Neuronal stem cell (in vitro differentiated cells): ENCODE results near the gene PTPN4.

Experiments used
- DNase-seq: peaks from one replicate; pipeline ENCODE4 v3.0.0-alpha.2; 2013; ENCODE audit warnings: low spot score
- H2AFZ ChIP-seq: one replicate; pipeline ENCODE4 v1.6.1; 2013; ENCODE audit warnings: mild to moderate bottlenecking, low read length, inconsistent platforms
- H2AK5ac ChIP-seq: 2 replicates; pipeline ENCODE4 v1.6.1; 2013; ENCODE audit warnings: low read depth, mild to moderate bottlenecking, inconsistent platforms, low read length, moderate library complexity, mixed read lengths
- H2BK120ac ChIP-seq: 2 replicates; pipeline ENCODE4 v1.6.1; 2013; ENCODE audit warnings: low read depth, mild to moderate bottlenecking, inconsistent platforms, low read length, moderate library complexity, mixed read lengths
- H2BK12ac ChIP-seq: one replicate; pipeline ENCODE4 v1.6.1; 2013; ENCODE audit warnings: low read length, inconsistent platforms
- H2BK15ac ChIP-seq: 2 replicates; pipeline ENCODE4 v1.6.1; 2013; ENCODE audit warnings: mild to moderate bottlenecking, low read length, inconsistent platforms, mixed read lengths
- H2BK5ac ChIP-seq: one replicate; pipeline ENCODE4 v1.6.1; 2013; ENCODE audit warnings: inconsistent platforms, mild to moderate bottlenecking, low read length, moderate library complexity
- H3K14ac ChIP-seq: one replicate; pipeline ENCODE4 v1.6.1; 2013; ENCODE audit warnings: low read length, inconsistent platforms
- H3K18ac ChIP-seq: 2 replicates; pipeline ENCODE4 v1.6.1; 2013; ENCODE audit warnings: low read length, inconsistent platforms
- H3K23ac ChIP-seq: 2 replicates; pipeline ENCODE4 v1.6.1; 2013; ENCODE audit warnings: low read depth, mild to moderate bottlenecking, mixed read lengths, low read length, inconsistent platforms; ENCODE audit not compliant: poor library complexity
- H3K27ac ChIP-seq: replicated peaks from 3 replicates; pipeline ENCODE4 v1.5.1; 2013; ENCODE audit warnings: low read length, inconsistent platforms
- H3K27me3 ChIP-seq, 3 experiments: 2 replicates each; pipeline ENCODE4 v1.6.1; 2013; ENCODE audit warnings: low read length in 3 of 3, mild to moderate bottlenecking in 2 of 3, inconsistent platforms in 1 of 3, low read depth in 1 of 3, mixed read lengths in 1 of 3, moderate library complexity in 1 of 3; ENCODE audit not compliant: control insufficient read depth in 3 of 3, insufficient read depth in 3 of 3
- H3K36me3 ChIP-seq, 2 donors: replicated peaks in 1 of 2; 2 replicates each; pipeline ENCODE4 v1.6.1; 2013; ENCODE audit warnings: low read length in 2 of 2; ENCODE audit not compliant: control insufficient read depth in 2 of 2, insufficient read depth in 2 of 2
- H3K4ac ChIP-seq: 2 replicates; pipeline ENCODE4 v1.6.1; 2013; ENCODE audit warnings: inconsistent platforms, mild to moderate bottlenecking, low read length, moderate library complexity
- H3K4me1 ChIP-seq, 2 donors: 1 replicate in 1 of 2; 2 replicates in 1 of 2; pipeline ENCODE4 v1.6.1; 2013; ENCODE audit warnings: low read length in 2 of 2, low read depth in 1 of 2; ENCODE audit not compliant: control insufficient read depth in 2 of 2, insufficient read depth in 1 of 2
- H3K4me2 ChIP-seq: one replicate; pipeline ENCODE4 v1.6.1; 2013; ENCODE audit warnings: mild to moderate bottlenecking, low read length, inconsistent platforms; ENCODE audit not compliant: insufficient read depth, poor library complexity, severe bottlenecking
- H3K4me3 ChIP-seq, 2 donors: 2 replicates each; pipeline ENCODE4 v1.5.1; 2013; ENCODE audit warnings: low read length in 2 of 2, mild to moderate bottlenecking in 2 of 2, inconsistent platforms in 1 of 2, moderate library complexity in 1 of 2
- H3K79me1 ChIP-seq: one replicate; pipeline ENCODE4 v1.6.1; 2013; ENCODE audit warnings: low read depth, mild to moderate bottlenecking, inconsistent platforms, low read length, moderate library complexity
- H3K9ac ChIP-seq: one replicate; pipeline ENCODE4 v1.6.1; 2013; ENCODE audit warnings: mild to moderate bottlenecking, low read depth, low read length, inconsistent platforms; ENCODE audit not compliant: poor library complexity
- H3K9me3 ChIP-seq, 2 donors: replicated peaks in 1 of 2; 2 replicates each; pipeline versions ENCODE3 to v1.6.1; 2013; ENCODE audit warnings: low read length in 2 of 2, mild to moderate bottlenecking in 2 of 2, inconsistent platforms in 1 of 2, low read depth in 1 of 2, mixed read lengths in 1 of 2, moderate library complexity in 1 of 2; ENCODE audit not compliant: control insufficient read depth in 2 of 2, insufficient read depth in 1 of 2
- H4K8ac ChIP-seq: one replicate; pipeline ENCODE4 v1.6.1; 2013; ENCODE audit warnings: low read depth, mild to moderate bottlenecking, inconsistent platforms, low read length, moderate library complexity
- H4K91ac ChIP-seq: one replicate; pipeline ENCODE4 v1.6.1; 2013; ENCODE audit warnings: low read length, low read depth, mild to moderate bottlenecking, inconsistent platforms; ENCODE audit not compliant: poor library complexity
- WGBS, 2 donors: extraction: QIAGEN DNeasy Blood & Tissue Kit; methylation state at CpG; one replicate each; pipeline ENCODE4 v1.1.7; 2013; ENCODE audit warnings: missing lambda C conversion rate in 2 of 2, mixed read lengths in 1 of 2; ENCODE audit not compliant: insufficient read length in 2 of 2, insufficient replicate concordance in 1 of 2; ENCODE audit errors: extremely low coverage in 2 of 2; 5-methylcytosine and 5-hydroxymethylcytosine counted together

PTPN4 gene

DNA sequence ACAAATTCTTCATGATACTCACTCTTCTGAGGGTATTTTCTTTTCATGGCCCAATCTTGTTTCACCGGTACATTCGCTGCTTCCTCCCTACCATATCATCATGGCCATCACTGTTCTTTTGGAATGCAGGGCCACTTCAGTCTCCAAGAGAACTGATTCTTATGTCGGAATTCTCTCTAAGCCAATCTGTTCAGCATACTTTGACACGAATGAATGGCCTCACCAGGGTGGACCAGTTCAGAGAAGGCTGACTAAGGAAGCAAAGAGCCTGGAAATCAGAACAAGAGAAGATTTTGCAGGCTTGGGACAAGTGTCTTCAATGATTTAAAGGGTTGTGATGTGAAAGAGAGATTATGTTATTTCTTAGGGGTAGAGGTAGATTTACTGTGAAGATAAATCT, 248.1 kb downstream of the PTPN4 start:
- H3K9me3 ChIP-seq, result no peaks in the 10 kb centered on the region
- H3K27me3 ChIP-seq, result no peaks in the 10 kb centered on the region
- H3K23ac ChIP-seq, result no peak overlapping the region
- H2AK5ac ChIP-seq, result no peak overlapping the region
- WGBS, 2 donors, result no CpG with 5 or more reads among the region's 4 CpGs
- H3K79me1 ChIP-seq, result no peaks in the 10 kb centered on the region
- DNase-seq, result no peak
- no peak overlapping the region for H2BK5ac ChIP-seq
- no peak overlapping the region for H2BK15ac ChIP-seq
- H3K4me3 ChIP-seq, result no peak overlapping the region
- H3K18ac ChIP-seq, result no peak overlapping the region
- H3K27ac ChIP-seq, result no peak overlapping the region
- H3K4ac ChIP-seq, result no peak overlapping the region
- no peaks in the 10 kb centered on the region for H3K36me3 ChIP-seq
- no peak overlapping the region for H3K4me2 ChIP-seq
- H3K9ac ChIP-seq, result no peak overlapping the region
- no peak overlapping the region for H2BK120ac ChIP-seq
- no peak overlapping the region for H2AFZ ChIP-seq
- H4K8ac ChIP-seq, result no peak overlapping the region
- no peak overlapping the region for H2BK12ac ChIP-seq
- H3K4me1 ChIP-seq, result peaks cover 0 to 1% of the 10 kb centered on the region in 2 donors
- no peak overlapping the region for H3K14ac ChIP-seq
- no peak overlapping the region for H4K91ac ChIP-seq

DNA sequence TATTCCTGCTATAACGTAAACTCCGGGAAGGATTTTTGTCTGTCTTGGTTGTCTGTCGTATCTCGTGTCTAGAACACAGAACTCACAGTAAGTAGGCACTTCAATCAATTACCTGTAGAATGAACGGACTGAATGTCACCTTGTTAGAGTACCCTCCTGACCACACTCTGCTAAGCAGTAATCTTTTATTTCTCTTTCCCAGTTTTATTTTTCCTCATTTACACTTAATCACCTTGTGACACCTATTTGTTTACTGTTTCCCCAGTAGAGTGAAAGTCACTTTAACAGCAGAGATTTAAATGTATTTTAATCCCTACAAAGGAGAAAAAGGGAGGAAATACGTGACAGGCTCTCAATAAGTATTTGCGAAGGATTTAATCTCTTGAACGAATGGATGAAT, 252.6 kb downstream of the PTPN4 start:
- Histone ChIP-seq H3K14ac (no peak overlapping the region), H2AFZ (peak overlapping the region; percentile 97), H3K4me2 (peak overlapping the region; percentile 14), H3K4me3 (peak overlapping the region in 1 of 2 donors; percentile 33), H3K9ac (no peak overlapping the region), H3K27me3 (no peaks in the 10 kb centered on the region), H3K27ac (no peak overlapping the region), H4K91ac (no peak overlapping the region), H3K4me1 (peaks cover 5% of the 10 kb centered on the region in 2 donors), H3K4ac (no peak overlapping the region), H3K79me1 (no peaks in the 10 kb centered on the region), H3K36me3 (no peaks in the 10 kb centered on the region), H3K9me3 (peaks cover 0 to 6% of the 10 kb centered on the region in 2 donors), H3K23ac (no peak overlapping the region), H2BK15ac (no peak overlapping the region), H2BK12ac (no peak overlapping the region), H2BK120ac (no peak overlapping the region), H2BK5ac (no peak overlapping the region), H2AK5ac (no peak overlapping the region), H4K8ac (no peak overlapping the region), H3K18ac (no peak overlapping the region)
- WGBS, 2 donors, result no CpG with 5 or more reads among the region's 8 CpGs
- DNase-seq, result no peak

GRCh38 chr2:120012771-120013596, 253.3 kb downstream of the PTPN4 start, which contains the start of gene EPB41L5:
Gene EPB41L5, plus strand, starts transcription at chr2:120013077. Its CDS starts 6,008 bp downstream, at chr2:120019085.
- no peak within 1 kb of the TSS for H4K8ac ChIP-seq
- peak within 1 kb of the TSS; percentile 82 for H3K14ac ChIP-seq
- peaks cover 5% of the 10 kb centered on the region in 2 donors for H3K4me1 ChIP-seq
- peak within 1 kb of the TSS; percentile 47 for H3K4me2 ChIP-seq
- no CpG with 5 or more reads among the region's 104 CpGs for WGBS, 2 donors
- peak within 1 kb of the TSS; percentile 82 for H3K23ac ChIP-seq
- peak within 1 kb of the TSS; percentile 92 to 100 for H3K4me3 ChIP-seq
- peak within 1 kb of the TSS; percentile 97 for H2AFZ ChIP-seq
- no peak within 1 kb of the TSS for H4K91ac ChIP-seq
- peaks cover 2% of the 10 kb centered on the region for H3K79me1 ChIP-seq
- no peak within 1 kb of the TSS for H2AK5ac ChIP-seq
- no peaks in the 10 kb centered on the region for H3K27me3 ChIP-seq
- peak within 1 kb of the TSS; percentile 97 for H2BK5ac ChIP-seq
- H3K18ac ChIP-seq, result peak within 1 kb of the TSS; percentile 100
- DNase-seq, result peak; percentile 96
- H3K9me3 ChIP-seq, result peaks cover 0 to 6% of the 10 kb centered on the region in 2 donors
- no peak within 1 kb of the TSS for H3K4ac ChIP-seq
- H2BK12ac ChIP-seq, result peak within 1 kb of the TSS; percentile 84
- H2BK15ac ChIP-seq, result peak within 1 kb of the TSS; percentile 81
- peak within 1 kb of the TSS; percentile 86 for H3K9ac ChIP-seq
- H3K27ac ChIP-seq, result peak within 1 kb of the TSS; percentile 95
- peak within 1 kb of the TSS; percentile 61 for H2BK120ac ChIP-seq
- no peaks in the 10 kb centered on the region for H3K36me3 ChIP-seq

DNA sequence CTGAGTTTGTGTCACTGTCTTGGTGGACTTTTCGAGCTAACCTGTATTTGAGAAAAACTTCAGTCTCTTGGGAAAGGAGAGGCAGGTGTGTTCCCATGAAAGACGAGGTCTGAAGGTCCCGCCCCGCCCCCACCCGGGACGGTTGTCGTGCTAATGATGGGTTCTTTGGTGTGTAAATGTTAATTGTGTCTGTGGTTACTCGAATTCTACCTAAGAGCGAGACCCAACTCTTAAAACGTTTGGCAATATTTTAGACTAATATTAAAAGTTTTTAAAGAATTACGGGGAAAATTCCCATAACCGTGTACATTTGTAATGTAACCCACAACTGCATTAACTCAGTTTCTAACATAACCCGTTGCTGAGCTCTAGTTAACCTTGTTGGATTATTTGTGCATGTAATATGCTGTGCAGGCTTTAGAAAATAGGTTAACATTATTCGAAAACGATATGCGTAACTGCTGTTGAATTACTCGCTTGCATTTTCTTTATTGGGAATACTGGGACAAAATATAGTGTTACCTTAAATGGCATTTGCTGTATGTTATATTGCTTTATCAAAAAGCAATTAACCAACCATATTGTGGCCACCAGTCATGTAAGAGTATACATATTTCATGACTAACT, 254.0 kb downstream of the PTPN4 start:
- Histone ChIP-seq H3K79me1 (peaks cover 2% of the 10 kb centered on the region), H2AK5ac (no peak overlapping the region), H3K9ac (peak overlapping the region; percentile 86), H2BK12ac (no peak overlapping the region), H2AFZ (peak overlapping the region; percentile 97), H3K4me3 (peak overlapping the region; percentile 92 to 100), H3K27ac (peak overlapping the region; percentile 95), H2BK120ac (peak overlapping the region; percentile 61), H4K91ac (no peak overlapping the region), H4K8ac (no peak overlapping the region), H3K23ac (no peak overlapping the region), H3K4ac (no peak overlapping the region), H2BK5ac (peak overlapping the region; percentile 97), H3K36me3 (peaks cover 0 to 1% of the 10 kb centered on the region in 2 donors), H3K18ac (peak overlapping the region; percentile 100), H3K14ac (peak overlapping the region; percentile 82), H3K9me3 (peaks cover 0 to 6% of the 10 kb centered on the region in 2 donors), H3K27me3 (no peaks in the 10 kb centered on the region), H3K4me1 (peaks cover 5% of the 10 kb centered on the region in 2 donors), H3K4me2 (peak overlapping the region; percentile 47), H2BK15ac (no peak overlapping the region)
- no peak for DNase-seq
- no CpG with 5 or more reads among the region's 17 CpGs for WGBS, 2 donors
